VCaP (cell line): Measurements from ENCODE around the gene SLC4A1AP.
A peak's percentile ranks its signal among the peaks of the same experiment; 100 is the strongest.
"Not testable (repeated sequence)": the region's sequence is repeated elsewhere in the genome, so short reads cannot be mapped to it uniquely, and the experiment has no call there.

Experiments used
- H3K27ac ChIP-seq: fragments of 450-650 bp; 2 replicates; pipeline ENCODE4 v1.5.1; 2017
- TF ChIP-seq, protein P1 (sequence below): fragments of 450-650 bp; conservative IDR thresholded peaks from 2 replicates; pipeline ENCODE4 v1.5.1; 2017; ENCODE audit warnings: mild to moderate bottlenecking, moderate library complexity

The SLC4A1AP gene

DNA sequence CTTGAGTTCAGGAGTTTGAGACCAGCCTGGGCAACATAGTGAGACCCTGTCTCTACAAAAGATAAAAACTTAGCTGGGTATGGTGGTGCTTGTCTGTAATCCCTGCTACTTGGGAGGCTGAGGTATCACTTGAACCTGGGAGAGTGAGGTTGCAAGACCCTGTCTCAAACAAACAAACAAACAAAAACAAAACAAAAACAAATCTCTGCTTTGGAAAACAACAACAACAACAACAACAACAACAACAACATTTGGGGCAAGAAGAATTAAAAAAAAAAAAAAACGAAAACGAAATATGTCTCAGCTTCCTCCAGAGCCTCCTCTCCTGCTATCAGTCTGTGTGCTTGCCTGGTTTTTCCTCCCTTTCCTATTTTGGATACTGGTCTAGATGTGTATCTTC is 16.9 kb downstream of the SLC4A1AP start:
- TF ChIP-seq, protein P1, sequence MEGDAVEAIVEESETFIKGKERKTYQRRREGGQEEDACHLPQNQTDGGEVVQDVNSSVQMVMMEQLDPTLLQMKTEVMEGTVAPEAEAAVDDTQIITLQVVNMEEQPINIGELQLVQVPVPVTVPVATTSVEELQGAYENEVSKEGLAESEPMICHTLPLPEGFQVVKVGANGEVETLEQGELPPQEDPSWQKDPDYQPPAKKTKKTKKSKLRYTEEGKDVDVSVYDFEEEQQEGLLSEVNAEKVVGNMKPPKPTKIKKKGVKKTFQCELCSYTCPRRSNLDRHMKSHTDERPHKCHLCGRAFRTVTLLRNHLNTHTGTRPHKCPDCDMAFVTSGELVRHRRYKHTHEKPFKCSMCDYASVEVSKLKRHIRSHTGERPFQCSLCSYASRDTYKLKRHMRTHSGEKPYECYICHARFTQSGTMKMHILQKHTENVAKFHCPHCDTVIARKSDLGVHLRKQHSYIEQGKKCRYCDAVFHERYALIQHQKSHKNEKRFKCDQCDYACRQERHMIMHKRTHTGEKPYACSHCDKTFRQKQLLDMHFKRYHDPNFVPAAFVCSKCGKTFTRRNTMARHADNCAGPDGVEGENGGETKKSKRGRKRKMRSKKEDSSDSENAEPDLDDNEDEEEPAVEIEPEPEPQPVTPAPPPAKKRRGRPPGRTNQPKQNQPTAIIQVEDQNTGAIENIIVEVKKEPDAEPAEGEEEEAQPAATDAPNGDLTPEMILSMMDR = no peak
- H3K27ac ChIP-seq = no peak overlapping the region

DNA sequence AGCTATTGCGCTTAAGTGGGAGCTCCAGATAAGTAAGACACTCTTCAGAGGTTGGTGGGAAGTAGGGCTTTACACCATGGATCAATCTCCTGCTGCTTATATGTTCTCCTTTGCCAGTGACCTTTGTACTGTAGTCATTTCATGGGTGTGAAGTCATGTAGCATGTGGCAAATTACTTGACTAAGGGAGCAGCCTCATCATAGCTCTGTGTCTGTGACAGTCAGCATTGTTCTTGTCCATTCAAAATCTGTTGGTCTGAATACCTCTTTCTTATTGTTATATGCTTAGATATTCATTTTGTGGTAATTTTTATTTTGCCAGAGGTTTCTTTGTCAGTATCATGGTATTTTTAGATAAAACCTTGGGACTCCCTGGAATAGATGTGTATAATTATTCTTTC is 18.2 kb downstream of the SLC4A1AP start:
- TF ChIP-seq, protein P1 = no peak
- no peak overlapping the region for H3K27ac ChIP-seq

DNA sequence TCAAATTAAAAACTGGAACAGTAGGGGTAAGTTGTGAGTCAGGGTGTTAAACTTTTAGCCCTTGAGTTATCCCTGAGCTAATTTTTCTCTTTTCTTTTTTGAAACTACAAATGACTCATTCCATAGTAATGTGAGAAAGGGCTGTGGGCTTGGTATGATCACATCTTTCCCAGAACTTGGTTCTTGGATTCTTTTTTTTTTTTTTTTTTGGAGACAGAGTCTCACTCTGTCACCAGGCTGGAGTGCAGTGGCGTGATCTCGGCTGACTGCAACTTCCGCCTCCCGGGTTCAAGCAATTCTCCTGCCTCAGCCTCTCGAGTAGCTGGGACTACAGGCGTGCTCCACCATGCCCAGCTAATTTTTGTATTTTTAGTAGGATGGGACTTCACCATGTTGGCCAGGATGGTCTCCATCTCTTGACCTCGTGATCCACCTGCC is 18.7 kb downstream of the SLC4A1AP start:
- H3K27ac ChIP-seq = not testable (repeated sequence)

DNA sequence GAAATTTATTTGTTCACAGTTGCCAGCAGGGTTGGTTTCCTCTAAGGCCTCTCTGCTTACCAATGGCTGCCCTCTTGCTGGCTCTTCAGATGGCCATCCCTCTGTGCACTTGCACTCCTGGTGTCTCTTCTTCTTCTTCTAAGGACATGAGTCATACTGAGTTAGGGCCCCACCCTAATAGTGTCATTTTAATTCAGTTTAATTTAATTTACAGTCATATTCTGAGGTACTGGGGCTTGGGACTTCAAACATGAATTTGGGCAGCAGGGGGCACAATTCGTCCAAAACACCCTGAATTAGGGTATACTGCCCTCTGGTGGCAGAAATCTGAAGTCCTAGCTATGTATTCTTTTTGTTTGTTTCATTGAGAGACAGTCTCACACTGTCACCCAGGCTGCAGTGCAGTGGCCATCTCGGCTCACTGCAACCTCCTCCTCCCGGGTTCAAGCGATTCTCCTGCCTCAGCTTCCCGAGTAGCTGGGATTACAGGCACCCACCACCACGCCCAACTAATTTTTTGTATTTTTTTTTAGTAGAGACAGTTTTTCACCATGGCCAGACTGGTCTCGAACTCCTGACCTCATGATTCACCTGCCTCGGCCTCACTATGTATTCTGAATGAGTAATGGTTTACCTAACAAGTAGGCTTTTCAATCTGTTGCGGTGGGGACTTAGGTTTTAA is 19.8 kb downstream of the SLC4A1AP start:
- no peak overlapping the region for H3K27ac ChIP-seq
- TF ChIP-seq, protein P1 = peak; percentile 95

DNA sequence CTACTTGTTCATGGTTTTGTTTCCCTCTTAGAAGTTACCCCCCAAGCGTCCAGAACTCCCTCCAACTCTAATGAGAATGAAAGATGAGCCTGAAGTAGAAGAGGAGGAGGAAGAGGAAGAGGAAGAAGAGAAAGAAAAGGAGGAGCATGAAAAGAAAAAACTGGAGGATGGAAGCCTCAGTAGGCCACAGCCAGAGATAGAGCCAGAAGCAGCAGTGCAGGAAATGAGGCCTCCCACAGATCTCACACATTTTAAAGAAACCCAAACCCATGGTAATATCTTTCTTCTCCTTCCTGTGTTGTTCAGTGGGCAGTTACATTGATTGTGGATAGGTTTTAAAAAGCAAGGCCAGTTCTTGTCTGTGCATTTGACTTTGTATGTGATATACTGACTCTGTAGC is 21.3 kb downstream of the SLC4A1AP start:
- H3K27ac ChIP-seq = not testable (repeated sequence)

DNA sequence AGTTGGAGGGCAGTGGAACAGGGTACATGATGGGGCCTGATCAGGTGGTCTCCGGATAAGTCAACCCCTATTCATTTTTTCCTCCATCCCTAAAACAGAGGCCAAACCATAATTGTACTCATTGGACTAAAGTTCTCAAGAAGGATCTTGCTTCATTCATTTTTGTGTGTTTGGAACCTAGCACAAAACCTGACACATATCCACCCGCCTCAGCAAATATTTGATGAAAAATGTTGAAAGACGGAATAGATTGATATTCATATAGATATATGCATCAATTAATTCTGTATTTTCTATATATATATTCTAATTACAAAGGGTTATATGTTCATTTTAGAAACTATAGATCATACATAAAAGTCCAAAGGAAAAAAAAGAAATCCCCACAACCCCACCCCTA is 21.9 kb downstream of the SLC4A1AP start:
- H3K27ac ChIP-seq = no peak overlapping the region
- TF ChIP-seq, protein P1 = no peak

DNA sequence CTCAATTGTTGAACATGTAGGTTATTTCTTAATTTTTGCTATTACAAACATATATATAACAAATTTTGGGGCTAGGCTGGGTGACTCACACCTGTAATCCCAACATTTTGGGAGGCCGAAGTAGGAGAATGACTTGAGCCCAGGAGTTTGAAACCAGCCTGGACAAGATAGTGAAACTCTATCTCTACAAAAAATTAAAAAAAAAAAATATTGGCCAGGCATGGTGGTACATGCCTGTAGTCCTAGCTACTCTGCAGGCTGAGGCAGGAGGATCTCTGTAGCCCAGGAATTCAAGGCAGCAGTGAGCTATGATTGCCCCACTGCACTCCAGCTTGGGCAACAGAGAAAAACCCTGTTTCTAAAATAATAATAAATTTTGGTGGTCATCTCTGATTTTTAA is 23.5 kb downstream of the SLC4A1AP start:
- TF ChIP-seq, protein P1 = no peak
- H3K27ac ChIP-seq = no peak overlapping the region

DNA sequence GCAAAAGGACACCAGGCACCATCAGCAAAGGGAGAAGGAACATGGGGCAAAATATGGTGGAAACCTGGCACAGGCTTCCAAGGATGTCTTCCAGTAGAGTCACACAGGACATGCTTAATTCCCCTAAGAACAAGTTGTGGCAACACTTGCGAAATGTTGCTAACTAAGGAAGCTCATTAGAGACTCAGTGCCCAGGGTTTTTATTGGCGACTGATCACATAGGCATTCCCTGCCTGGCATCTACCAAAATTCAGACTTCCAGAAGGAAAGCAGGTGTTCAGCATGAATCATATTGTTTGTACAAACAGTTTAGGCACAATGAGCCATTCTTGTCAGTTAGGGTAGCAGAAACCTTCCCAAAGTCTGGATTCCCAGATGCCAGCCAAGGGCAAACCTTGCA is 25.7 kb downstream of the SLC4A1AP start:
- no peak overlapping the region for H3K27ac ChIP-seq
- TF ChIP-seq, protein P1 = no peak

DNA sequence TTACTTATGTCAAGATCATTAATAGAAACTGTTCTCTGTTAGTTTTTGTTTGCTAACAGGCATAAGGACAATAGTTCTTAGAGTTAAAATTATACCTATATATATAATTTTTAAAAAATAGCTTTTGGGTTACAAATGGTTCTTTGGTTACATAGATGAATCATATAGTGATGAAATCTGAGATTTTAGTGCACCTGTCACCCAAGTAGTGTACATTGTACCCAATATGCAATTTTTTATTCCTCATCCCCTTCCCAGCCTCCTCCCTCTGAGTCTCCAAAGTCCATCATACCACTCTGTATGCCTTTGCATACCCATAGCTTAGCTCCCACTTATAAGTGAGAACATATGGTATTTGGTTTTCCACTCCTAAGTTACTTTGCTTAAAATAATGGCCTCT is 26.4 kb downstream of the SLC4A1AP start:
- no peak overlapping the region for H3K27ac ChIP-seq
- TF ChIP-seq, protein P1 = no peak
